ENCODE measurements around the gene SORCS2. TPM values are rescaled to one million over a fixed set of nuclear protein-coding genes. Genes with fewer than 3 reads are reported as not detected.
A peak's percentile ranks its signal among the peaks of the same experiment; 100 is the strongest.

Gene SORCS2
- total RNA-seq, 4 donors from 2014 or later = 1.1 to 2.5 (median 2.0) TPM

- no peak for TF ChIP-seq POLR2A (IDR thresholded peaks at IDR 0.05)
- TF ChIP-seq CTCF (IDR thresholded peaks at IDR 0.05) = no peak
- no peak for DNase-seq
- Histone ChIP-seq H3K27me3 (peaks cover 0 to 11% (median 0%) of the 10 kb centered on the region in 4 donors), H3K36me3 (no peaks in the 10 kb centered on the region), H3K4me3 (no peak overlapping the region), H3K4me1 (peaks cover 0 to 27% (median 0%) of the 10 kb centered on the region in 3 donors), H3K27ac (peak overlapping the region in 1 of 4 donors; percentile 69), H3K9me3 (no peaks in the 10 kb centered on the region)
- WGBS, 2 donors = 84 to 89% methylated on average over 1 of the region's 1 CpG
- intact Hi-C loops (cut with DNase I) = no loop called here
Observed at GRCh38 chr4:7262134-7262533, 69.8 kb downstream of the SORCS2 start.

GRCh38 chr4:7263166-7263565 is 70.8 kb downstream of the SORCS2 start:
- no peak for DNase-seq
- 29 to 49% methylated on average over 7 to 8 of the region's 11 CpGs for WGBS, 2 donors
- Histone ChIP-seq H3K9me3 (no peaks in the 10 kb centered on the region), H3K4me3 (no peak overlapping the region), H3K27me3 (peaks cover 0 to 10% (median 0%) of the 10 kb centered on the region in 4 donors), H3K27ac (peak overlapping the region; percentile 49 to 83 (median 71)), H3K4me1 (peaks cover 0 to 26% (median 0%) of the 10 kb centered on the region in 3 donors), H3K36me3 (no peaks in the 10 kb centered on the region)
- intact Hi-C loops (cut with DNase I) = no loop called here
- TF ChIP-seq POLR2A (IDR thresholded peaks at IDR 0.05) = no peak
- no peak for TF ChIP-seq CTCF (IDR thresholded peaks at IDR 0.05)

- Histone ChIP-seq H3K27ac (no peak overlapping the region), H3K9me3 (no peaks in the 10 kb centered on the region), H3K4me1 (peaks cover 0 to 26% (median 0%) of the 10 kb centered on the region in 3 donors), H3K36me3 (no peaks in the 10 kb centered on the region), H3K4me3 (no peak overlapping the region), H3K27me3 (peaks cover 0 to 13% (median 0%) of the 10 kb centered on the region in 4 donors)
- no peak for TF ChIP-seq POLR2A (IDR thresholded peaks at IDR 0.05)
- no peak for TF ChIP-seq CTCF (IDR thresholded peaks at IDR 0.05)
- WGBS, 2 donors = 75 to 81% methylated on average over 3 to 11 of the region's 11 CpGs
- intact Hi-C loops (cut with DNase I) = no loop called here
- no peak for DNase-seq
Observed at GRCh38 chr4:7264694-7265093, 72.4 kb downstream of the SORCS2 start.

GRCh38 chr4:7266525-7267292 is 74.4 kb downstream of the SORCS2 start:
- no peak for DNase-seq
- Histone ChIP-seq H3K4me1 (peaks cover 0 to 23% (median 0%) of the 10 kb centered on the region in 3 donors), H3K4me3 (no peak overlapping the region), H3K27me3 (peaks cover 0 to 8% (median 0%) of the 10 kb centered on the region in 4 donors), H3K36me3 (no peaks in the 10 kb centered on the region), H3K27ac (no peak overlapping the region), H3K9me3 (no peaks in the 10 kb centered on the region)
- intact Hi-C loops (cut with DNase I) = no loop called here
- 70 to 74% methylated on average over 8 to 12 of the region's 18 CpGs for WGBS, 2 donors
- no peak for TF ChIP-seq POLR2A (IDR thresholded peaks at IDR 0.05)
- TF ChIP-seq CTCF (IDR thresholded peaks at IDR 0.05) = no peak

GRCh38 chr4:7267829-7268228 is 75.5 kb downstream of the SORCS2 start:
- Histone ChIP-seq H3K4me1 (peaks cover 0 to 13% (median 0%) of the 10 kb centered on the region in 3 donors), H3K4me3 (no peak overlapping the region), H3K27me3 (peaks cover 0 to 8% (median 0%) of the 10 kb centered on the region in 4 donors), H3K36me3 (no peaks in the 10 kb centered on the region), H3K9me3 (no peaks in the 10 kb centered on the region), H3K27ac (no peak overlapping the region)
- TF ChIP-seq POLR2A (IDR thresholded peaks at IDR 0.05) (no peak), CTCF (IDR thresholded peaks at IDR 0.05) (no peak)
- DNase-seq = no peak
- 75 to 82% methylated on average over 7 of the region's 7 CpGs for WGBS, 2 donors
- intact Hi-C loops (cut with DNase I) = no loop called here

Data from esophagus squamous epithelium (tissue), 5 donors.